Neuronal stem cell (in vitro differentiated cells): ENCODE data around the gene YOD1.
A peak's percentile ranks its signal among the peaks of the same experiment; 100 is the strongest.

Source experiments
- DNase-seq: peaks from one replicate; pipeline ENCODE4 v3.0.0-alpha.2; 2013; ENCODE audit warnings: low spot score
- H2AFZ ChIP-seq: one replicate; pipeline ENCODE4 v1.6.1; 2013; ENCODE audit warnings: mild to moderate bottlenecking, low read length, inconsistent platforms
- H2AK5ac ChIP-seq: 2 replicates; pipeline ENCODE4 v1.6.1; 2013; ENCODE audit warnings: low read depth, mild to moderate bottlenecking, inconsistent platforms, low read length, moderate library complexity, mixed read lengths
- H2BK120ac ChIP-seq: 2 replicates; pipeline ENCODE4 v1.6.1; 2013; ENCODE audit warnings: low read depth, mild to moderate bottlenecking, inconsistent platforms, low read length, moderate library complexity, mixed read lengths
- H2BK12ac ChIP-seq: one replicate; pipeline ENCODE4 v1.6.1; 2013; ENCODE audit warnings: low read length, inconsistent platforms
- H2BK15ac ChIP-seq: 2 replicates; pipeline ENCODE4 v1.6.1; 2013; ENCODE audit warnings: mild to moderate bottlenecking, low read length, inconsistent platforms, mixed read lengths
- H2BK5ac ChIP-seq: one replicate; pipeline ENCODE4 v1.6.1; 2013; ENCODE audit warnings: inconsistent platforms, mild to moderate bottlenecking, low read length, moderate library complexity
- H3K14ac ChIP-seq: one replicate; pipeline ENCODE4 v1.6.1; 2013; ENCODE audit warnings: low read length, inconsistent platforms
- H3K18ac ChIP-seq: 2 replicates; pipeline ENCODE4 v1.6.1; 2013; ENCODE audit warnings: low read length, inconsistent platforms
- H3K23ac ChIP-seq: 2 replicates; pipeline ENCODE4 v1.6.1; 2013; ENCODE audit warnings: low read depth, mild to moderate bottlenecking, mixed read lengths, low read length, inconsistent platforms; ENCODE audit not compliant: poor library complexity
- H3K27ac ChIP-seq: replicated peaks from 3 replicates; pipeline ENCODE4 v1.5.1; 2013; ENCODE audit warnings: low read length, inconsistent platforms
- H3K27me3 ChIP-seq, 3 experiments: 2 replicates each; pipeline ENCODE4 v1.6.1; 2013; ENCODE audit warnings: low read length in 3 of 3, mild to moderate bottlenecking in 2 of 3, inconsistent platforms in 1 of 3, low read depth in 1 of 3, mixed read lengths in 1 of 3, moderate library complexity in 1 of 3; ENCODE audit not compliant: control insufficient read depth in 3 of 3, insufficient read depth in 3 of 3
- H3K36me3 ChIP-seq, 2 donors: replicated peaks in 1 of 2; 2 replicates each; pipeline ENCODE4 v1.6.1; 2013; ENCODE audit warnings: low read length in 2 of 2; ENCODE audit not compliant: control insufficient read depth in 2 of 2, insufficient read depth in 2 of 2
- H3K4ac ChIP-seq: 2 replicates; pipeline ENCODE4 v1.6.1; 2013; ENCODE audit warnings: inconsistent platforms, mild to moderate bottlenecking, low read length, moderate library complexity
- H3K4me1 ChIP-seq, 2 donors: 1 replicate in 1 of 2; 2 replicates in 1 of 2; pipeline ENCODE4 v1.6.1; 2013; ENCODE audit warnings: low read length in 2 of 2, low read depth in 1 of 2; ENCODE audit not compliant: control insufficient read depth in 2 of 2, insufficient read depth in 1 of 2
- H3K4me2 ChIP-seq: one replicate; pipeline ENCODE4 v1.6.1; 2013; ENCODE audit warnings: mild to moderate bottlenecking, low read length, inconsistent platforms; ENCODE audit not compliant: insufficient read depth, poor library complexity, severe bottlenecking
- H3K4me3 ChIP-seq, 2 donors: 2 replicates each; pipeline ENCODE4 v1.5.1; 2013; ENCODE audit warnings: low read length in 2 of 2, mild to moderate bottlenecking in 2 of 2, inconsistent platforms in 1 of 2, moderate library complexity in 1 of 2
- H3K79me1 ChIP-seq: one replicate; pipeline ENCODE4 v1.6.1; 2013; ENCODE audit warnings: low read depth, mild to moderate bottlenecking, inconsistent platforms, low read length, moderate library complexity
- H3K9ac ChIP-seq: one replicate; pipeline ENCODE4 v1.6.1; 2013; ENCODE audit warnings: mild to moderate bottlenecking, low read depth, low read length, inconsistent platforms; ENCODE audit not compliant: poor library complexity
- H3K9me3 ChIP-seq, 2 donors: replicated peaks in 1 of 2; 2 replicates each; pipeline versions ENCODE3 to v1.6.1; 2013; ENCODE audit warnings: low read length in 2 of 2, mild to moderate bottlenecking in 2 of 2, inconsistent platforms in 1 of 2, low read depth in 1 of 2, mixed read lengths in 1 of 2, moderate library complexity in 1 of 2; ENCODE audit not compliant: control insufficient read depth in 2 of 2, insufficient read depth in 1 of 2
- H4K8ac ChIP-seq: one replicate; pipeline ENCODE4 v1.6.1; 2013; ENCODE audit warnings: low read depth, mild to moderate bottlenecking, inconsistent platforms, low read length, moderate library complexity
- H4K91ac ChIP-seq: one replicate; pipeline ENCODE4 v1.6.1; 2013; ENCODE audit warnings: low read length, low read depth, mild to moderate bottlenecking, inconsistent platforms; ENCODE audit not compliant: poor library complexity
- WGBS, 2 donors: extraction: QIAGEN DNeasy Blood & Tissue Kit; methylation state at CpG; one replicate each; pipeline ENCODE4 v1.1.7; 2013; ENCODE audit warnings: missing lambda C conversion rate in 2 of 2, mixed read lengths in 1 of 2; ENCODE audit not compliant: insufficient read length in 2 of 2, insufficient replicate concordance in 1 of 2; ENCODE audit errors: extremely low coverage in 2 of 2; 5-methylcytosine and 5-hydroxymethylcytosine counted together

The YOD1 gene

DNA sequence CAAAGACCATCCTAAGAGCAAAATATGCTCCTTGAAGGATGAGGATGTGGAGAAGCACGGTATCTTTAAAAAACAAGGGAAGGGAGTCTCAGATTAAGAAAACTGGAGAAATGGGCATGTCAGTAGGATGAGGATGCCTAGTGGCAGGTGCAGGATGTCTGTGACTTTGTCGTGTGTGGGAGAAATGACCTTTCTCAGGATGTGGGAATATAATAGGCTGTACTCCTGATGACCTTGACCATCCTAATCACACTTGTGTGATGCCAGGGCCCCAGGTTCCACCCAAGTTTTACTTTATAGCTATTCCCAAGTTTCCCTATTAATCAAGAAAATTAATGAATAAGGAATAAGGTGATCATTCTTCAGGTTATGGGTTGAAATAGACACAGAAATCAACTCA lies 31.3 kb downstream of the YOD1 start:
- Histone ChIP-seq H2BK12ac (no peak overlapping the region), H3K9ac (no peak overlapping the region), H3K79me1 (no peaks in the 10 kb centered on the region), H2AFZ (no peak overlapping the region), H3K23ac (no peak overlapping the region), H3K18ac (no peak overlapping the region), H2BK5ac (no peak overlapping the region), H2BK120ac (no peak overlapping the region), H3K4me3 (no peak overlapping the region), H4K8ac (no peak overlapping the region), H3K36me3 (no peaks in the 10 kb centered on the region), H3K14ac (no peak overlapping the region), H3K27ac (no peak overlapping the region), H2BK15ac (no peak overlapping the region), H2AK5ac (no peak overlapping the region), H4K91ac (no peak overlapping the region), H3K27me3 (peaks cover 0 to 40% (median 0%) of the 10 kb centered on the region in 3 experiments), H3K4me2 (no peak overlapping the region), H3K9me3 (no peaks in the 10 kb centered on the region), H3K4me1 (peaks cover 2 to 3% of the 10 kb centered on the region in 2 donors), H3K4ac (no peak overlapping the region)
- no CpG with 5 or more reads among the region's 2 CpGs for WGBS, 2 donors
- DNase-seq, result no peak

DNA sequence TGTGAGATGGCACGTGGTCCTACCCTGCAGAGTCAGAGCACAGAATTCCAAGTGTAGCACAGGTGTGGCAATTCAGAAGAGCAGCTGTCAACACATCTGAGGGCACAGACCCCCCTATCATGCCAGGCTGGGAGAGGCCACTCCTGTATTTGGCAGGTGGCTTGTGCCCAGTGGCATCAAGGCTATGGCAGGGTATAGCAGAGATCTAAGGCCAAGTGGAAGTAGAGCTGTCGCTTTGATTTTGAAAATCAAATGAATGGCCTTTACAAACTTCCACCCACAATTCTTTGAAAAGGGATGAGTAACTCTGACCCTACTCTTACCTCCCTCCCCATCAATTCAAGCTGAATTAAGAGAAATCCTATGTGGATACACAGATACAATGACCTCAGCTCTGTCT lies 31.8 kb downstream of the YOD1 start:
- no peak overlapping the region for H2BK5ac ChIP-seq
- H2AFZ ChIP-seq, result no peak overlapping the region
- no peak overlapping the region for H3K4me2 ChIP-seq
- no peaks in the 10 kb centered on the region for H3K9me3 ChIP-seq
- H3K4me3 ChIP-seq, result no peak overlapping the region
- no peak overlapping the region for H4K8ac ChIP-seq
- no peak overlapping the region for H3K4ac ChIP-seq
- H3K27ac ChIP-seq, result no peak overlapping the region
- H3K14ac ChIP-seq, result no peak overlapping the region
- H3K27me3 ChIP-seq, result peaks cover 0 to 40% (median 0%) of the 10 kb centered on the region in 3 experiments
- no peak overlapping the region for H2BK120ac ChIP-seq
- H3K9ac ChIP-seq, result no peak overlapping the region
- H2BK12ac ChIP-seq, result no peak overlapping the region
- no peaks in the 10 kb centered on the region for H3K36me3 ChIP-seq
- peaks cover 0 to under 1% of the 10 kb centered on the region in 2 donors for H3K4me1 ChIP-seq
- H2AK5ac ChIP-seq, result no peak overlapping the region
- DNase-seq, result no peak
- H3K23ac ChIP-seq, result no peak overlapping the region
- H3K79me1 ChIP-seq, result no peaks in the 10 kb centered on the region
- H4K91ac ChIP-seq, result no peak overlapping the region
- no CpG with 5 or more reads among the region's 2 CpGs for WGBS, 2 donors
- no peak overlapping the region for H3K18ac ChIP-seq
- no peak overlapping the region for H2BK15ac ChIP-seq

DNA sequence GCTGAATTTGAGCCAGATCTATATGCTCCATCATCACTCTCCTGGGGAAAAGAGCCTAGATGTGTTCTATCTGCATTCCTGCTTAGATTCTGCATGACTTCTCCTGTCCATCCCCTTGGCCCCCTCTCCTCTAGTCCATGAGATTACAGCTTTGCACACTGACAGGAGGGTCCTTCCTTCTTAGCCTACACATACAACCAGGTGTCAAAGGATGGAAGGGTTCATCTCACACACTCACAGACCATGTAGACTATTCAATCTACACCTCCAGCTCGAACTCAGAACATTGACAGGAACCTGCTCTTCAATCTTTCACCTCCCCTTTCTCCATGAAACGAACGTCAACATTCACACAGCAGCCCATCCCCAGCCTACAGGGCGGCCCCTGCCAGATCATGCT lies 32.3 kb downstream of the YOD1 start:
- WGBS, 2 donors, result no CpG with 5 or more reads among the region's 4 CpGs
- H3K4ac ChIP-seq, result no peak overlapping the region
- H4K8ac ChIP-seq, result no peak overlapping the region
- peaks cover 0 to 37% (median 0%) of the 10 kb centered on the region in 3 experiments for H3K27me3 ChIP-seq
- H4K91ac ChIP-seq, result no peak overlapping the region
- H3K27ac ChIP-seq, result no peak overlapping the region
- H3K4me1 ChIP-seq, result no peaks in the 10 kb centered on the region
- no peak overlapping the region for H3K9ac ChIP-seq
- H3K9me3 ChIP-seq, result no peaks in the 10 kb centered on the region
- no peak overlapping the region for H3K4me3 ChIP-seq
- H3K14ac ChIP-seq, result no peak overlapping the region
- no peak overlapping the region for H2AK5ac ChIP-seq
- no peak overlapping the region for H2AFZ ChIP-seq
- DNase-seq, result no peak
- no peak overlapping the region for H3K23ac ChIP-seq
- H2BK5ac ChIP-seq, result no peak overlapping the region
- no peaks in the 10 kb centered on the region for H3K36me3 ChIP-seq
- H2BK12ac ChIP-seq, result no peak overlapping the region
- H3K79me1 ChIP-seq, result no peaks in the 10 kb centered on the region
- H3K4me2 ChIP-seq, result no peak overlapping the region
- H2BK120ac ChIP-seq, result no peak overlapping the region
- H2BK15ac ChIP-seq, result no peak overlapping the region
- no peak overlapping the region for H3K18ac ChIP-seq

DNA sequence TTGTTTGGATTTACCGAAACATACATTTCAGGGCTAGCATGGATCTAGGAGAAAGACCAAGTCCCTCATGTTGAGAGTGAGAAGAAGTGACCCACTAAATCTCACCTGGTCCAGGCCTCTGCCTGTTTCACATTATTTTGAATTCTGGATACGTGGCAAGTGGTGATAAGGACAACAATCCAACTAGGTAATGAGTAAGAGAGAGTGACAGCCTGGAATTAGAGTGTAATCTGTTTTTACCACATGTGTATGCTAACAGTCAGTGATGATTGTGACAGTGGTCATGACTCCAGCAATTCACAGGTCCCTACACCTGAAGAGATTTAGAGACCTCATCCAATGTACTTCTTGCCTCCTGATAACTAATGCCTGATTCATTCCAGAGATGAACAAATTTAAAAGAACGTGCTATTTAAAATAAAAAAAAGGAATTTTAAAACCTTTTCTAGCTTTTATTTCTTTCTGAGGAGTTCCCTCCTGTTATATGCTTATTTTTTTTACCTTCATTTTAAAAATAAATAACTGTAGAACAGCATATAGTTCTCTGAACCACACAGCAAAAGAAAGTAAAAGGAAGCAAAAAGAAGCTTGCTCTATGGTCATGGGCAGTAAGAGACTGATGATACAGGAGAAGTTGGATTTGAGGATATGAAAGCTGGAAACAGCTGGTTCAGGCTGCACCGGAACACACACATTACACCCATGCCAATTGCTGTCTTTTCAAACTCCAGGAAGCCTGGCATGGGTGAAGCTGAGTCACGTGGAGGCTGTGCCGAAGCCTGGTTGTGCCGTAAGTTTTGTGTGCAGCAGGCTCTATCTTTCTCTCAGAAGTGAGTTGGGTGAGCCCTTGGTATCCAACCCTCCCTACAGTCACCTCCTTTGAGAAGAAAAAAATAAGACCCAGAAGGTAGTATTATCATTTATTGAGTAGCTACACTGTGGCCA lies 33.1 kb downstream of the YOD1 start:
- Histone ChIP-seq H3K36me3 (no peaks in the 10 kb centered on the region), H3K9ac (no peak overlapping the region), H3K9me3 (no peaks in the 10 kb centered on the region), H3K27me3 (peaks cover 0 to 37% (median 0%) of the 10 kb centered on the region in 3 experiments), H2BK12ac (no peak overlapping the region), H2AK5ac (no peak overlapping the region), H3K4ac (no peak overlapping the region), H3K14ac (no peak overlapping the region), H4K91ac (no peak overlapping the region), H2BK120ac (no peak overlapping the region), H3K4me1 (no peaks in the 10 kb centered on the region), H3K27ac (no peak overlapping the region), H2AFZ (no peak overlapping the region), H3K79me1 (no peaks in the 10 kb centered on the region), H2BK15ac (no peak overlapping the region), H2BK5ac (peak overlapping the region; percentile 27), H4K8ac (no peak overlapping the region), H3K4me2 (no peak overlapping the region), H3K23ac (no peak overlapping the region), H3K18ac (no peak overlapping the region), H3K4me3 (no peak overlapping the region)
- WGBS, 2 donors, result no CpG with 5 or more reads among the region's 7 CpGs
- no peak for DNase-seq
